NCI-H526 (cell line): ENCODE data around the gene L3MBTL2.

Experiments used
- DNase-seq, 2 experiments: peaks; one replicate each; lab custom pipeline; 2025; lab: John Stamatoyannopoulos, UW

Gene L3MBTL2

DNA sequence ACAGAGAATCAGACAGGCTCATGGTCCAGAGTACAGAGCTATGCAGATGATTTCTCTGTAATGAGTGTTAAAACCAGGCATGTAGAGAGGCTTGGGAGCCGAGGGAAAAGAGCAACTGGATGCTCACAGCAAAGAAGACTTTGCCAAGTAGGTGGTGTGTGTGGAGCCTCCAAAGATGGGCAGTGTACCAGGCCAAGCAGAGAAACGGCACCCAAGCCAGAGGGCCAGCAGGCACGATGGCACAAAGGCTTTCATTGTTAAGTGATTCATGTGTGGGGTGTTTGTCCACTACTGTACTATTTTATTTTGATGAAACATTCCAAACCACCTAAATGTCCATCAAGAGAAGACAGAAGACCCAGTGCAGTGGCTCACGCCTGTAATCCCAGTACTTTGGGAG is 69.7 kb downstream of the L3MBTL2 start:
- DNase-seq: no peak

DNA sequence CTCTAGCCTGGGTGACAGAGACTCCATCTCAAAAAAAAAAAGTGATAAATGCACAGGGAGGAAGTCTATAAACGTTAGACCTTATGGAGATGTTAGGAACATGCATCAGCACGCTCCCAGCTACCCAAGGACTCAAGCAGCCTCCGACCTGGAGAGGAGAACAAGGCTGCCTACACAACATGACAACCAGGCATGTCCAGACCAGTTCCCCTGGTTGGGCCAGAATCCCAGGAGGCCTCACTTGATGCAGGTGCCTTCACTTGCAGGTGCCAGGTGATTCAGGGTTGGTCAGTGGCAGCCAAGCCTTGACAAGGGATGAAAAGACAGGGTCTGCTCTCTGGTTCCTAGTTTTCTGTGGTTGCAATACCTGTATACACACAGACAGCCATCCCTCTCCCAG is 75.0 kb downstream of the L3MBTL2 start:
- DNase-seq: peak; percentile 30 to 67

DNA sequence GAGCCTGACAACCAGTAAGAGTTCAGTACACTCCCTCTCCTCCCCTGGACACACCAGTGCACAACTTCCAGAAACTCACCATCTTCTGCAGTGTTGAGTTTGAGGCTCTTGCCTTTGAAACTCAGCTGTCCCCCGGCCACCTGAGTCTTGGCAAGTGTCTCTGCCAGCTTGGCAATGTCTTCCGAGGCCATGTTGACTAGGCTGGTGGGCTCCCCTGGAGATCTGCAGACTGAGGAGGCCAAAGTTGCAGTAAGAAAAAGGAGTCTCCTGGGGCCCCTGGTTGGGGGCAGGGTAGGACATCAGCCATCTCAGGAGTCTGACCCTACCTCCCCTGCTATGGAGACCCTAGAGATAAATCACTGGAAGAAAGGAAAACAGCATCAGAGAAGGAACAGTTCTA is 75.7 kb downstream of the L3MBTL2 start:
- no peak for DNase-seq
